Body of pancreas (tissue), 4 donors: Measurements from ENCODE around the gene AP2A2. TPM values are rescaled to one million over a fixed set of nuclear protein-coding genes. Genes with fewer than 3 reads are reported as not detected.

Experiments used
- ATAC-seq: fragments of 150-250 bp; one replicate; pipeline ENCODE4 v1.9.1; 2016
- DNase-seq, 4 donors: peaks; one replicate each; pipeline ENCODE4 v3.0.0-alpha.2; 2019
- H3K27ac ChIP-seq, 4 donors: fragments of 200-600 bp; sonication (generic); 1 replicate in 3 of 4; 2 replicates in 1 of 4; pipeline versions ENCODE4 v1.5.1 to v1.6.1; 2016 to 2019; ENCODE audit warnings: mild to moderate bottlenecking in 1 of 4, mixed read lengths in 1 of 4, moderate library complexity in 1 of 4
- H3K27me3 ChIP-seq, 2 donors: fragments of 200-600 bp; sonication (generic); one replicate each; pipeline ENCODE4 v1.6.0; 2016; ENCODE audit warnings: mild to moderate bottlenecking in 1 of 2
- H3K36me3 ChIP-seq, 2 donors: fragments of 200-600 bp; sonication (generic); replicated peaks in 1 of 2; 2 replicates each; pipeline ENCODE4 v1.5.1; 2016; ENCODE audit warnings: low read depth in 2 of 2; ENCODE audit not compliant: insufficient read depth in 1 of 2
- H3K4me1 ChIP-seq: fragments of 200-600 bp; sonication (generic); one replicate; pipeline ENCODE4 v1.6.0; 2016
- H3K4me3 ChIP-seq, 2 donors: fragments of 200-600 bp; sonication (generic); 1 replicate in 1 of 2; 2 replicates in 1 of 2; pipeline ENCODE4 v1.5.1; 2016 to 2019
- H3K9me3 ChIP-seq, 3 donors: fragments of 200-600 bp; sonication (generic); 1 replicate in 2 of 3; 2 replicates in 1 of 3; pipeline ENCODE4 v1.5.1; 2016
- POLR2A ChIP-seq, 3 donors: fragments of 450-650 bp; IDR thresholded peaks; one replicate each; pipeline ENCODE4 v1.6.1; 2016; ENCODE audit warnings: antibody characterized with exemption in 3 of 3, mild to moderate bottlenecking in 2 of 3
- WGBS, 2 donors: methylation state at CpG; one replicate each; pipeline ENCODE4 v1.1.5; 2017; 5-methylcytosine and 5-hydroxymethylcytosine counted together
- intact Hi-C: fragments of 100-400 bp; cut with DNase I; formaldehyde crosslinking; loops from one replicate; pipeline ENCODE4 v1.15.1; 2023
- total RNA-seq, 2 donors: library from RNA; depleted of rRNA; stranded (reverse); fragments of >200 nt; gene quantifications; one replicate each; pipeline ENCODE4 v1.1.0, GENCODE V29; 2016
- TF ChIP-seq, protein P1 (sequence below), 7 experiments: fragments of 450-650 bp in 4 of 7; fragments of 200-600 bp in 3 of 7; sonication (generic) in 3 of 7; IDR thresholded peaks; one replicate each; pipeline ENCODE4 v1.5.1; 2016 to 2019; ENCODE audit warnings: antibody characterized with exemption in 7 of 7

AP2A2 gene
- total RNA-seq, 2 donors from 2014 or later = 40.7 to 77.8 TPM

DNA sequence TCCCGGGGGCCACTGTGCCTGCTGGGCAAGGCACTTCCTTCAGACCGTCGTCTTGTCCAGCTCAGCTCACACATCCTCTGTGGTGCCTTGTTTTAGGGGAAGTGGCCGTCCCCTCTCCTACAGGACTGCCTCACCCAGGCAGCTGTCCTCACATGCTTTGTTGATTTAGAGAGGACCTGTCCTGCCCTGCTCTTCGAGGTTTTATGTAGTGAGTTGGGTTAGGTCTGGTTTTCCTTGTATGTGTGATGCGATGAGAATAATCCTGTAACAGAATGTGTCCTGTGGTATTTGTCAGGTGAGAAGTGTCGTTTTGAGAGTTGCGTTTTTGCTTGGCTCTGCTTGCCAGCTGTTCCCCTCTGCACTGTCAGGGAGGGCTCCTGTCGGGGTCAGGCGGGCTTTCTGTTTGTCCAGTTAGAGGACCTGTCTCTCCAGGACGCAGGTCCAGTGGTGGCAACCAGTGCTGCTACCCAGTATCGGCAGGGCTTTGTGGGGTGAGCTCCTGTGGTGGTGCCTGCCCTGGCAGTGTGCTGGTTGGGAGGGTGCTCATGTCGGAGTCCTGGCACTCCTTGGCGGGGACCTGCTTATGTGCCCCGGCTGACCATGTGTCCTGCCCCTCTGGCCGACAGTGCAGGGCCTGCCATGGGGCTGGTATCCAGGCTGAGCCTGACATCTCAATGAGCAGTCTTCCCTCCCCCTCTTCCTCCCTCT is 69.5 kb downstream of the AP2A2 start:
- Histone ChIP-seq H3K4me3 (no peak overlapping the region), H3K9me3 (no peaks in the 10 kb centered on the region), H3K36me3 (peaks cover 8 to 16% of the 10 kb centered on the region in 2 donors), H3K4me1 (no peaks in the 10 kb centered on the region), H3K27ac (peak overlapping the region in 1 of 4 donors; percentile 66), H3K27me3 (no peaks in the 10 kb centered on the region)
- 88 to 93% methylated on average over 16 of the region's 16 CpGs for WGBS, 2 donors
- TF ChIP-seq, protein P1, sequence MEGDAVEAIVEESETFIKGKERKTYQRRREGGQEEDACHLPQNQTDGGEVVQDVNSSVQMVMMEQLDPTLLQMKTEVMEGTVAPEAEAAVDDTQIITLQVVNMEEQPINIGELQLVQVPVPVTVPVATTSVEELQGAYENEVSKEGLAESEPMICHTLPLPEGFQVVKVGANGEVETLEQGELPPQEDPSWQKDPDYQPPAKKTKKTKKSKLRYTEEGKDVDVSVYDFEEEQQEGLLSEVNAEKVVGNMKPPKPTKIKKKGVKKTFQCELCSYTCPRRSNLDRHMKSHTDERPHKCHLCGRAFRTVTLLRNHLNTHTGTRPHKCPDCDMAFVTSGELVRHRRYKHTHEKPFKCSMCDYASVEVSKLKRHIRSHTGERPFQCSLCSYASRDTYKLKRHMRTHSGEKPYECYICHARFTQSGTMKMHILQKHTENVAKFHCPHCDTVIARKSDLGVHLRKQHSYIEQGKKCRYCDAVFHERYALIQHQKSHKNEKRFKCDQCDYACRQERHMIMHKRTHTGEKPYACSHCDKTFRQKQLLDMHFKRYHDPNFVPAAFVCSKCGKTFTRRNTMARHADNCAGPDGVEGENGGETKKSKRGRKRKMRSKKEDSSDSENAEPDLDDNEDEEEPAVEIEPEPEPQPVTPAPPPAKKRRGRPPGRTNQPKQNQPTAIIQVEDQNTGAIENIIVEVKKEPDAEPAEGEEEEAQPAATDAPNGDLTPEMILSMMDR (IDR thresholded peaks at IDR 0.05) = no peak
- TF ChIP-seq POLR2A (IDR thresholded peaks at IDR 0.05) = no peak
- ATAC-seq (no peak), DNase-seq (no peak)
- intact Hi-C loops = no loop called here

GRCh38 chr11:995752-996420 is 70.2 kb downstream of the AP2A2 start:
- Histone ChIP-seq H3K9me3 (no peaks in the 10 kb centered on the region), H3K4me3 (no peak overlapping the region), H3K4me1 (no peaks in the 10 kb centered on the region), H3K27ac (peak overlapping the region in 2 of 4 donors; percentile 42 to 66), H3K27me3 (no peaks in the 10 kb centered on the region), H3K36me3 (peaks cover 8 to 20% of the 10 kb centered on the region in 2 donors)
- 67 to 80% methylated on average over 21 to 22 of the region's 22 CpGs for WGBS, 2 donors
- DNase-seq (peak in 3 of 4 donors; percentile 30 to 88 (median 77)), ATAC-seq (no peak)
- no peak for TF ChIP-seq POLR2A (IDR thresholded peaks at IDR 0.05)
- TF ChIP-seq, protein P1 (IDR thresholded peaks at IDR 0.05) = no peak
- intact Hi-C loops = no loop called here

DNA sequence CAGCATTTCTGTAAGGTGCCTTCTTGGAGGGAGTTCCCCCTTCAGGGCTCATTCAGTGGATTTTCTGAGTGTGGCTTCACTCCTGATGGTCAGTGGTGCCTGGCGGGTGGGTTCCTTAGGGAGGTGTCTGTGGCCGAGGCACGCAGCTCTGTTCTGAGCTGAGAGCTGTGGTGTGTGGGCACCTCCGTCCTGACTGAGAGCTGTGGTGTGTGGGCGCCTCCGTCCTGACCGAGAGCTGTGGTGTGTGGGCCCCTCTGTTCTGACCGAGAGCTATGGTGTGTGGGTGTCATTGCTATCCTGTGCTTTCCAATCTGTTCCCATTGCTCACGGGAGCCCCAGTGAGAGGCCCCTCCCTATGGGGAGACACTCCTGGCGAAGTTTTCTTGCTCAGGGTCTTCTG is 71.0 kb downstream of the AP2A2 start:
- 88 to 96% methylated on average over 10 of the region's 10 CpGs for WGBS, 2 donors
- Histone ChIP-seq H3K4me1 (no peaks in the 10 kb centered on the region), H3K27ac (peak overlapping the region in 1 of 4 donors; percentile 66), H3K4me3 (no peak overlapping the region), H3K36me3 (peaks cover 8 to 25% of the 10 kb centered on the region in 2 donors), H3K27me3 (no peaks in the 10 kb centered on the region), H3K9me3 (no peaks in the 10 kb centered on the region)
- ATAC-seq = no peak
- no peak for TF ChIP-seq POLR2A (IDR thresholded peaks at IDR 0.05)
- TF ChIP-seq, protein P1 (IDR thresholded peaks at IDR 0.05) = no peak
- intact Hi-C loops = no loop called here
- DNase-seq = no peak

- intact Hi-C loops = no loop called here
- TF ChIP-seq, protein P1 (IDR thresholded peaks at IDR 0.05) = no peak
- TF ChIP-seq POLR2A (IDR thresholded peaks at IDR 0.05) = no peak
- no peak for ATAC-seq
- Histone ChIP-seq H3K27ac (no peak overlapping the region), H3K27me3 (no peaks in the 10 kb centered on the region), H3K36me3 (peaks cover 8 to 21% of the 10 kb centered on the region in 2 donors), H3K4me1 (peaks cover 8% of the 10 kb centered on the region), H3K4me3 (no peak overlapping the region), H3K9me3 (no peaks in the 10 kb centered on the region)
- no peak for DNase-seq
- 90 to 91% methylated on average over 14 of the region's 14 CpGs for WGBS, 2 donors
These were observed 72.2 kb downstream of the AP2A2 start for GRCh38 chr11:997907-998306.
